Nasal cavity respiratory epithelium epithelial cell of viscerocranial mucosa (primary cell): Measurements from ENCODE around the gene FOSL2. TPM values are rescaled to one million over a fixed set of nuclear protein-coding genes. Genes with fewer than 3 reads are reported as not detected.

Experiments
- total RNA-seq: library from RNA; depleted of rRNA; stranded (reverse); fragments of >200 nt; gene quantifications from 2 replicates; pipeline ENCODE4 v1.2.3, GENCODE V29; 2014

Gene FOSL2
- total RNA-seq: 61.9 and 187 TPM in 2 replicates

DNA sequence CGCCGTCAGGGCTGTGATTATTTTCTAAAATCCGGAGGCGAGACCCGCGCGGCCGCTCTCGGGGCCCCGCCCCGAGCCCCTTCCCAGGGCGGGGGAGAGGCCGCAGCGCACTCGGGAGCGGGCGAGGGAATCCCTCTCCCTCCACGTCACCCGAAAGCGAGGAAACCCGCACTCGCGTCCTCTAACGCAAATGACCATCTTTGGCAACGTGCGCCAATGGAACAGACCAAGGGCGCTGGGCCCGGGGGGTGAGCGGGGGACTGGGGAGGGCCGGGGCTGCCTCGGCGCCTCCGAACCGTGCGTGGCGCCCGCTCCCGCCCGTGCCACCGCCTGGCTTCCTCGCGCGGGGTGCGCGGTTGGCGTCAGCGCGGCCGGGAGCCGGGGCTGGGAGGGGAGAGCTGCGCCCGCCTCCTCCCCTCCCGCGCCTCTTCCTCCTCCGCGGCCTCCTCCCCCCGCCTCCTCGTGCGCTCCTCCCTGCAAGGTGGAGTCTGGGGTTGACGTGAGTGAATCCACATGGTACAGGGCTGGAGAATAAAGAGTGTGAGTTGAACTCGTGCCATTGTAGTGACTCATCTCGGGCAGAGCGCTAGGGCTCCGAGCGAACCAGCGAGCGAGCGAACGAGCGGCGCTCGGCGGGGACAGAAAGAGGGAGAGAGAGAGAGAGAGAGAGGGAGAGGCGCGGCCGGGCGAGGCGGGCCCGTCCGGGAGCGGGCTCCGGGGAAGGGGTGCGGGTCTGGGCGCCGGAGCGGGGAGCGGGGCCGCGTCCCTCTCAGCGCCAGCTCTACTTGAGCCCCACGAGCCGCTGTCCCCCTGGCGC lies at the start of gene FOSL2:
Gene FOSL2 (plus strand): TSS at position 562 of the 817 bp plus-strand sequence. CDS start 863 bp downstream, outside the sequence.

Other genes with a start within 250 kb of the FOSL2 start
- gene PLB1, start 103.2 kb downstream of the FOSL2 start, total RNA-seq: 0.34 and 1.6 TPM in 2 replicates